Neural cell (in vitro differentiated cells): ENCODE results near the gene CCL26.

Experiments
- CTCF ChIP-seq: fragments of 450-650 bp; IDR thresholded peaks from 2 replicates; pipeline ENCODE4 v1.5.1; 2014; ENCODE audit warnings: antibody characterized with exemption, mild to moderate bottlenecking, moderate library complexity; ENCODE audit not compliant: poor library complexity, severe bottlenecking
- EP300 ChIP-seq: fragments of 450-650 bp; conservative IDR thresholded peaks from 2 replicates; pipeline ENCODE4 v1.6.1; 2014; ENCODE audit warnings: antibody characterized with exemption, mild to moderate bottlenecking, moderate library complexity; ENCODE audit not compliant: poor library complexity, severe bottlenecking
- POLR2AphosphoS5 ChIP-seq: IDR thresholded peaks from 2 replicates; pipeline ENCODE4 v1.6.1; 2012
- TAF1 ChIP-seq: IDR thresholded peaks from 2 replicates; pipeline ENCODE4 v1.6.1; 2012; ENCODE audit warnings: low read depth
- TF ChIP-seq, protein P1 (sequence below): IDR thresholded peaks from 2 replicates; pipeline ENCODE4 v1.6.1; 2012; ENCODE audit warnings: borderline replicate concordance

GRCh38 chr7:75732764-75733630 lies 39.0 kb downstream of the CCL26 start:
- no peak for TF ChIP-seq TAF1
- TF ChIP-seq EP300 = no peak
- no peak for TF ChIP-seq CTCF
- TF ChIP-seq, protein P1, sequence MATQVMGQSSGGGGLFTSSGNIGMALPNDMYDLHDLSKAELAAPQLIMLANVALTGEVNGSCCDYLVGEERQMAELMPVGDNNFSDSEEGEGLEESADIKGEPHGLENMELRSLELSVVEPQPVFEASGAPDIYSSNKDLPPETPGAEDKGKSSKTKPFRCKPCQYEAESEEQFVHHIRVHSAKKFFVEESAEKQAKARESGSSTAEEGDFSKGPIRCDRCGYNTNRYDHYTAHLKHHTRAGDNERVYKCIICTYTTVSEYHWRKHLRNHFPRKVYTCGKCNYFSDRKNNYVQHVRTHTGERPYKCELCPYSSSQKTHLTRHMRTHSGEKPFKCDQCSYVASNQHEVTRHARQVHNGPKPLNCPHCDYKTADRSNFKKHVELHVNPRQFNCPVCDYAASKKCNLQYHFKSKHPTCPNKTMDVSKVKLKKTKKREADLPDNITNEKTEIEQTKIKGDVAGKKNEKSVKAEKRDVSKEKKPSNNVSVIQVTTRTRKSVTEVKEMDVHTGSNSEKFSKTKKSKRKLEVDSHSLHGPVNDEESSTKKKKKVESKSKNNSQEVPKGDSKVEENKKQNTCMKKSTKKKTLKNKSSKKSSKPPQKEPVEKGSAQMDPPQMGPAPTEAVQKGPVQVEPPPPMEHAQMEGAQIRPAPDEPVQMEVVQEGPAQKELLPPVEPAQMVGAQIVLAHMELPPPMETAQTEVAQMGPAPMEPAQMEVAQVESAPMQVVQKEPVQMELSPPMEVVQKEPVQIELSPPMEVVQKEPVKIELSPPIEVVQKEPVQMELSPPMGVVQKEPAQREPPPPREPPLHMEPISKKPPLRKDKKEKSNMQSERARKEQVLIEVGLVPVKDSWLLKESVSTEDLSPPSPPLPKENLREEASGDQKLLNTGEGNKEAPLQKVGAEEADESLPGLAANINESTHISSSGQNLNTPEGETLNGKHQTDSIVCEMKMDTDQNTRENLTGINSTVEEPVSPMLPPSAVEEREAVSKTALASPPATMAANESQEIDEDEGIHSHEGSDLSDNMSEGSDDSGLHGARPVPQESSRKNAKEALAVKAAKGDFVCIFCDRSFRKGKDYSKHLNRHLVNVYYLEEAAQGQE = no peak
- TF ChIP-seq POLR2AphosphoS5 = no peak
